Keratinocyte (primary cell): ENCODE measurements around the gene SPECC1. TPM values are rescaled to one million over a fixed set of nuclear protein-coding genes. Genes with fewer than 3 reads are reported as not detected.
A peak's percentile ranks its signal among the peaks of the same experiment; 100 is the strongest.

ENCODE experiments used
- DNase-seq: peaks from one replicate; pipeline ENCODE4 v3.0.0-alpha.2; 2011; ENCODE audit warnings: low read depth, missing footprints, low spot score
- FAIRE-seq: peaks from 2 replicates; lab custom pipeline; 2011; peaks lifted over from hg19 to GRCh38; lab: Jason Lieb, UNC
- H2AFZ ChIP-seq: 2 replicates; pipeline ENCODE4 v1.6.0; 2012; ENCODE audit warnings: low read length, control low read depth, inconsistent platforms; ENCODE audit not compliant: control insufficient read depth
- H3K27ac ChIP-seq: 2 replicates; pipeline ENCODE4 v1.5.1; 2011; ENCODE audit warnings: low read length; ENCODE audit not compliant: control insufficient read depth, insufficient read depth
- H3K27me3 ChIP-seq: 3 replicates; pipeline ENCODE4 v1.6.0; 2011; ENCODE audit warnings: low read length; ENCODE audit not compliant: control insufficient read depth, insufficient read depth; ENCODE audit errors: extremely low read depth
- H3K36me3 ChIP-seq, 2 experiments: 2 replicates in 1 of 2; 3 replicates in 1 of 2; pipeline ENCODE4 v1.5.1; 2011; ENCODE audit warnings: low read length in 2 of 2, mild to moderate bottlenecking in 1 of 2; ENCODE audit not compliant: control insufficient read depth in 2 of 2, insufficient read depth in 2 of 2; ENCODE audit errors: extremely low read depth in 1 of 2
- H3K4me1 ChIP-seq: 3 replicates; pipeline ENCODE4 v1.5.1; 2011; ENCODE audit warnings: low read length; ENCODE audit not compliant: control insufficient read depth, insufficient read depth; ENCODE audit errors: extremely low read depth
- H3K4me2 ChIP-seq: 3 replicates; pipeline ENCODE4 v1.6.0; 2011; ENCODE audit warnings: low read depth, low read length; ENCODE audit not compliant: control insufficient read depth, insufficient read depth; ENCODE audit errors: extremely low read depth
- H3K4me3 ChIP-seq, 3 experiments: fragments of 200-600 bp in 1 of 3; sonication (generic) in 1 of 3; 2 replicates in 2 of 3; 3 replicates in 1 of 3; pipeline ENCODE4 v1.5.1; 2011 to 2016; ENCODE audit warnings: low read length in 3 of 3, mild to moderate bottlenecking in 3 of 3, control low read depth in 2 of 3, inconsistent platforms in 1 of 3, low read depth in 1 of 3, mixed read lengths in 1 of 3, mixed run types in 1 of 3, moderate library complexity in 1 of 3; ENCODE audit not compliant: control insufficient read depth in 2 of 3, insufficient read depth in 2 of 3; ENCODE audit errors: extremely low read depth in 1 of 3
- H3K79me2 ChIP-seq: 2 replicates; pipeline ENCODE4 v1.6.0; 2012; ENCODE audit warnings: low read length; ENCODE audit not compliant: control insufficient read depth, insufficient read depth
- H3K9ac ChIP-seq: 3 replicates; pipeline ENCODE4 v1.6.0; 2011; ENCODE audit warnings: low read length; ENCODE audit not compliant: control insufficient read depth, insufficient read depth; ENCODE audit errors: extremely low read depth
- H3K9me1 ChIP-seq: 3 replicates; pipeline ENCODE4 v1.6.0; 2011; ENCODE audit warnings: low read length; ENCODE audit not compliant: control insufficient read depth, insufficient read depth; ENCODE audit errors: extremely low read depth
- H3K9me3 ChIP-seq: 2 replicates; pipeline ENCODE4 v1.5.1; 2012; ENCODE audit warnings: low read depth, low read length; ENCODE audit not compliant: control insufficient read depth
- H4K20me1 ChIP-seq: 3 replicates; pipeline ENCODE4 v1.6.0; 2011; ENCODE audit warnings: low read length; ENCODE audit not compliant: control insufficient read depth, insufficient read depth; ENCODE audit errors: extremely low read depth
- CTCF ChIP-seq, 3 experiments: IDR thresholded peaks in 1 of 3; conservative IDR thresholded peaks in 1 of 3; optimal IDR thresholded peaks in 1 of 3; 2 replicates in 2 of 3; 3 replicates in 1 of 3; pipeline versions ENCODE3 to v1.5.1; 2011; ENCODE audit warnings: low read length in 3 of 3, mild to moderate bottlenecking in 3 of 3, moderate library complexity in 2 of 3, control low read depth in 1 of 3, inconsistent platforms in 1 of 3; ENCODE audit not compliant: insufficient read depth in 2 of 3; ENCODE audit errors: extremely low read depth in 1 of 3
- EZH2 ChIP-seq: IDR thresholded peaks from one replicate; pipeline ENCODE4 v1.6.1; 2012; ENCODE audit warnings: inconsistent platforms, mild to moderate bottlenecking, low read length, moderate library complexity
- dilution Hi-C: fragments of 300-500 bp; cut with MboI; formaldehyde crosslinking; loops from one replicate; pipeline ENCODE4 v1.7.0; 2020; ENCODE audit warnings: low sequenced_read_pairs; ENCODE audit not compliant: extremely low pct_ligation_motif_present
- polyA plus RNA-seq, 5 experiments: library from polyadenylated mRNA; depleted of rRNA in 3 of 5; stranded (reverse) in 3 of 5; stranded (forward) in 1 of 5; unstranded in 1 of 5; fragments of >200 nt; gene quantifications; 1 replicate in 1 of 5; 2 replicates in 3 of 5; 3 replicates in 1 of 5; pipeline versions ENCODE4 v1.2.1 to v1.2.3, GENCODE V29; 2011 to 2012; ENCODE audit warnings: missing spikeins in 2 of 5, low read depth in 1 of 5, low replicate concordance in 1 of 5

The SPECC1 gene
- polyA plus RNA-seq, 1 donor (not counting 4 experiments of a cell fraction or from before 2014, with no cell fraction given), result 20.9 TPM

- no peak overlapping the region for H3K4me3 ChIP-seq
- H3K79me2 ChIP-seq, result peaks cover 28% of the 10 kb centered on the region
- H3K9me1 ChIP-seq, result peaks cover 2% of the 10 kb centered on the region
- no peak overlapping the region for H3K27ac ChIP-seq
- dilution Hi-C loops, result no loop called here
- H2AFZ ChIP-seq, result no peak overlapping the region
- no peaks in the 10 kb centered on the region for H3K27me3 ChIP-seq
- peaks cover 1% of the 10 kb centered on the region for H4K20me1 ChIP-seq
- H3K9me3 ChIP-seq, result no peaks in the 10 kb centered on the region
- H3K36me3 ChIP-seq, result no peaks in the 10 kb centered on the region
- H3K4me2 ChIP-seq, result no peak overlapping the region
- no peak overlapping the region for H3K9ac ChIP-seq
- TF ChIP-seq EZH2 (no peak), CTCF (optimal IDR thresholded peaks at IDR 0.05 in 1 of 3, IDR thresholded peaks at IDR 0.05 in 1 of 3, conservative IDR thresholded peaks at IDR 0.05 in 1 of 3; ENCODE audit: extremely low read depth in 1 of 3, insufficient read depth in 2 of 3, low read length in 3 of 3) (no peak)
- FAIRE-seq (no peak), DNase-seq (no peak)
- H3K4me1 ChIP-seq, result peaks cover 16% of the 10 kb centered on the region
These were observed 175.9 kb downstream of the SPECC1 start for GRCh38 chr17:20184977-20185619.

- Histone ChIP-seq H3K4me1 (peaks cover 24% of the 10 kb centered on the region), H3K9me1 (peaks cover 5% of the 10 kb centered on the region), H3K27me3 (no peaks in the 10 kb centered on the region), H3K27ac (no peak overlapping the region), H3K36me3 (no peaks in the 10 kb centered on the region), H3K4me3 (no peak overlapping the region), H3K4me2 (no peak overlapping the region), H3K9me3 (no peaks in the 10 kb centered on the region), H4K20me1 (peaks cover 4% of the 10 kb centered on the region), H3K9ac (no peak overlapping the region), H3K79me2 (peaks cover 28% of the 10 kb centered on the region), H2AFZ (no peak overlapping the region)
- peak; percentile 13 for FAIRE-seq
- no peak for DNase-seq
- dilution Hi-C loops, result no loop called here
- TF ChIP-seq EZH2, result no peak
- TF ChIP-seq CTCF (optimal IDR thresholded peaks at IDR 0.05 in 1 of 3, IDR thresholded peaks at IDR 0.05 in 1 of 3, conservative IDR thresholded peaks at IDR 0.05 in 1 of 3; ENCODE audit: extremely low read depth in 1 of 3, insufficient read depth in 2 of 3, low read length in 3 of 3), result no peak
These were observed 177.9 kb downstream of the SPECC1 start for GRCh38 chr17:20187049-20187448.
